Brain microvascular endothelial cell (primary cell): ENCODE results near the gene RANBP9.

ENCODE experiments used
- DNase-seq: peaks from one replicate; pipeline ENCODE4 v3.0.0-alpha.2; 2020
- H3K27ac ChIP-seq: fragments of 250-450 bp; sonication (Bioruptor Pico); 2 replicates; pipeline ENCODE4 v1.5.1; 2020; ENCODE audit warnings: mild to moderate bottlenecking, moderate library complexity
- H3K27me3 ChIP-seq: fragments of 250-450 bp; sonication (Bioruptor Pico); replicated peaks from 2 replicates; pipeline ENCODE4 v1.5.1; 2020; ENCODE audit warnings: mild to moderate bottlenecking
- H3K36me3 ChIP-seq: fragments of 250-450 bp; sonication (Bioruptor Pico); replicated peaks from 2 replicates; pipeline ENCODE4 v1.5.1; 2020; ENCODE audit warnings: mild to moderate bottlenecking
- H3K4me3 ChIP-seq: 2 replicates; pipeline ENCODE4 v1.5.1; 2011; ENCODE audit warnings: low read depth, mild to moderate bottlenecking, control low read depth, low read length, moderate library complexity
- CTCF ChIP-seq: IDR thresholded peaks from 2 replicates; pipeline ENCODE4 v1.5.1; 2011; ENCODE audit warnings: low read depth, mild to moderate bottlenecking, moderate library complexity, low read length, control low read depth, inconsistent platforms; ENCODE audit errors: missing control alignments
- in situ Hi-C: cut with HindIII; loops from 2 replicates; pipeline ENCODE4 v1.10.0; 2017; ENCODE audit warnings: low sequenced_read_pairs, low pct_ligation_motif_present

RANBP9 gene

GRCh38 chr6:13742961-13743735, 31.5 kb upstream of the RANBP9 start:
- in situ Hi-C loops = no loop called here
- DNase-seq = no peak
- no peaks in the 10 kb centered on the region for H3K36me3 ChIP-seq
- TF ChIP-seq CTCF = no peak
- H3K27me3 ChIP-seq = no peaks in the 10 kb centered on the region
- no peak overlapping the region for H3K27ac ChIP-seq
- H3K4me3 ChIP-seq = peak overlapping the region; percentile 3

GRCh38 chr6:13741365-13741764, 29.7 kb upstream of the RANBP9 start:
- no peak overlapping the region for H3K27ac ChIP-seq
- no peak for DNase-seq
- TF ChIP-seq CTCF = no peak
- in situ Hi-C loops = no loop called here
- no peaks in the 10 kb centered on the region for H3K36me3 ChIP-seq
- H3K27me3 ChIP-seq = no peaks in the 10 kb centered on the region
- H3K4me3 ChIP-seq = no peak overlapping the region

- Histone ChIP-seq H3K27ac (no peak overlapping the region), H3K27me3 (no peaks in the 10 kb centered on the region), H3K36me3 (no peaks in the 10 kb centered on the region), H3K4me3 (no peak overlapping the region)
- TF ChIP-seq CTCF = no peak
- no peak for DNase-seq
- in situ Hi-C loops = no loop called here
These were observed 23.4 kb upstream of the RANBP9 start for GRCh38 chr6:13735031-13735430.

GRCh38 chr6:13733178-13733887, 21.7 kb upstream of the RANBP9 start:
- in situ Hi-C loops = no loop called here
- DNase-seq = peak; percentile 75
- Histone ChIP-seq H3K36me3 (no peaks in the 10 kb centered on the region), H3K27ac (no peak overlapping the region), H3K4me3 (no peak overlapping the region), H3K27me3 (no peaks in the 10 kb centered on the region)
- no peak for TF ChIP-seq CTCF

GRCh38 chr6:13730704-13731103, 19.1 kb upstream of the RANBP9 start:
- in situ Hi-C loops = no loop called here
- Histone ChIP-seq H3K36me3 (no peaks in the 10 kb centered on the region), H3K27me3 (no peaks in the 10 kb centered on the region), H3K4me3 (no peak overlapping the region), H3K27ac (no peak overlapping the region)
- TF ChIP-seq CTCF = no peak
- DNase-seq = no peak

- no peaks in the 10 kb centered on the region for H3K27me3 ChIP-seq
- DNase-seq = peak; percentile 40
- no peak for TF ChIP-seq CTCF
- H3K27ac ChIP-seq = no peak overlapping the region
- H3K36me3 ChIP-seq = no peaks in the 10 kb centered on the region
- in situ Hi-C loops = no loop called here
- H3K4me3 ChIP-seq = no peak overlapping the region
These were observed 18.3 kb upstream of the RANBP9 start for GRCh38 chr6:13729891-13730290.
